GM23338 (cell line): Measurements from ENCODE around the gene ADGRB3.

Source experiments
- CREB1 ChIP-seq: fragments of 250-450 bp; sonication (Bioruptor Pico); IDR thresholded peaks from 2 replicates; pipeline ENCODE4 v1.5.0; 2020; ENCODE audit warnings: low read depth, mild to moderate bottlenecking, moderate library complexity
- CTCF ChIP-seq, 2 experiments: fragments of 200-600 bp in 1 of 2; sonication (generic) in 1 of 2; conservative IDR thresholded peaks; 2 replicates each; pipeline versions ENCODE4 v1.5.1 to v1.6.1; 2016 to 2017; ENCODE audit warnings: antibody characterized with exemption in 2 of 2, low read depth in 2 of 2, mild to moderate bottlenecking in 2 of 2, moderate library complexity in 1 of 2
- EZH2 ChIP-seq: fragments of 200-600 bp; sonication (generic); IDR thresholded peaks from one replicate; pipeline ENCODE4 v1.8.0; 2017; ENCODE audit warnings: antibody characterized with exemption, mild to moderate bottlenecking, low read depth; ENCODE audit not compliant: unreplicated experiment
- EZH2phosphoT487 ChIP-seq: fragments of 200-600 bp; sonication (generic); IDR thresholded peaks from one replicate; pipeline ENCODE4 v1.8.1; 2018; ENCODE audit warnings: antibody characterized with exemption; ENCODE audit not compliant: unreplicated experiment
- JUNB ChIP-seq: IDR thresholded peaks from one replicate; pipeline ENCODE4 v1.6.1; 2016; ENCODE audit warnings: antibody characterized with exemption; ENCODE audit not compliant: unreplicated experiment
- POLR2AphosphoS5 ChIP-seq: IDR thresholded peaks from 2 replicates; pipeline ENCODE4 v1.6.1; 2016; ENCODE audit warnings: antibody characterized with exemption, low read depth
- ZNF114 ChIP-seq: fragments of 250-450 bp; sonication (Bioruptor Pico); IDR thresholded peaks from 2 replicates; pipeline ENCODE4 v1.5.0; 2020; ENCODE audit warnings: mild to moderate bottlenecking, moderate library complexity
- ZNF331 ChIP-seq: fragments of 250-450 bp; sonication (Bioruptor Pico); IDR thresholded peaks from 2 replicates; pipeline ENCODE4 v1.5.0; 2020; ENCODE audit warnings: low read depth, mild to moderate bottlenecking, moderate library complexity
- TF ChIP-seq, protein P1 (sequence below): IDR thresholded peaks from one replicate; pipeline ENCODE4 v1.6.1; 2018; ENCODE audit warnings: antibody characterized with exemption; ENCODE audit not compliant: unreplicated experiment
- TF ChIP-seq, protein P2 (sequence below): IDR thresholded peaks from 2 replicates; pipeline ENCODE4 v1.6.1; 2016; ENCODE audit warnings: antibody characterized with exemption

GRCh38 chr6:68876792-68877493, 241.9 kb downstream of the ADGRB3 start:
- TF ChIP-seq CTCF (conservative IDR thresholded peaks at IDR 0.05; ENCODE audit: low read depth in 2 of 2), result peak in 1 of 2 experiments; percentile 75; a peak in 3 of 4 replicates
- TF ChIP-seq POLR2AphosphoS5, result no peak
- TF ChIP-seq EZH2, result no peak
- TF ChIP-seq, protein P1, sequence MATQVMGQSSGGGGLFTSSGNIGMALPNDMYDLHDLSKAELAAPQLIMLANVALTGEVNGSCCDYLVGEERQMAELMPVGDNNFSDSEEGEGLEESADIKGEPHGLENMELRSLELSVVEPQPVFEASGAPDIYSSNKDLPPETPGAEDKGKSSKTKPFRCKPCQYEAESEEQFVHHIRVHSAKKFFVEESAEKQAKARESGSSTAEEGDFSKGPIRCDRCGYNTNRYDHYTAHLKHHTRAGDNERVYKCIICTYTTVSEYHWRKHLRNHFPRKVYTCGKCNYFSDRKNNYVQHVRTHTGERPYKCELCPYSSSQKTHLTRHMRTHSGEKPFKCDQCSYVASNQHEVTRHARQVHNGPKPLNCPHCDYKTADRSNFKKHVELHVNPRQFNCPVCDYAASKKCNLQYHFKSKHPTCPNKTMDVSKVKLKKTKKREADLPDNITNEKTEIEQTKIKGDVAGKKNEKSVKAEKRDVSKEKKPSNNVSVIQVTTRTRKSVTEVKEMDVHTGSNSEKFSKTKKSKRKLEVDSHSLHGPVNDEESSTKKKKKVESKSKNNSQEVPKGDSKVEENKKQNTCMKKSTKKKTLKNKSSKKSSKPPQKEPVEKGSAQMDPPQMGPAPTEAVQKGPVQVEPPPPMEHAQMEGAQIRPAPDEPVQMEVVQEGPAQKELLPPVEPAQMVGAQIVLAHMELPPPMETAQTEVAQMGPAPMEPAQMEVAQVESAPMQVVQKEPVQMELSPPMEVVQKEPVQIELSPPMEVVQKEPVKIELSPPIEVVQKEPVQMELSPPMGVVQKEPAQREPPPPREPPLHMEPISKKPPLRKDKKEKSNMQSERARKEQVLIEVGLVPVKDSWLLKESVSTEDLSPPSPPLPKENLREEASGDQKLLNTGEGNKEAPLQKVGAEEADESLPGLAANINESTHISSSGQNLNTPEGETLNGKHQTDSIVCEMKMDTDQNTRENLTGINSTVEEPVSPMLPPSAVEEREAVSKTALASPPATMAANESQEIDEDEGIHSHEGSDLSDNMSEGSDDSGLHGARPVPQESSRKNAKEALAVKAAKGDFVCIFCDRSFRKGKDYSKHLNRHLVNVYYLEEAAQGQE, result no peak
- TF ChIP-seq EZH2phosphoT487, result no peak
- TF ChIP-seq JUNB, result no peak
- TF ChIP-seq, protein P2, sequence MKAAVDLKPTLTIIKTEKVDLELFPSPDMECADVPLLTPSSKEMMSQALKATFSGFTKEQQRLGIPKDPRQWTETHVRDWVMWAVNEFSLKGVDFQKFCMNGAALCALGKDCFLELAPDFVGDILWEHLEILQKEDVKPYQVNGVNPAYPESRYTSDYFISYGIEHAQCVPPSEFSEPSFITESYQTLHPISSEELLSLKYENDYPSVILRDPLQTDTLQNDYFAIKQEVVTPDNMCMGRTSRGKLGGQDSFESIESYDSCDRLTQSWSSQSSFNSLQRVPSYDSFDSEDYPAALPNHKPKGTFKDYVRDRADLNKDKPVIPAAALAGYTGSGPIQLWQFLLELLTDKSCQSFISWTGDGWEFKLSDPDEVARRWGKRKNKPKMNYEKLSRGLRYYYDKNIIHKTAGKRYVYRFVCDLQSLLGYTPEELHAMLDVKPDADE, result no peak
- TF ChIP-seq ZNF331 (CRISPR knock-in tag), result no peak
- TF ChIP-seq ZNF114 (CRISPR knock-in tag), result no peak
- no peak for TF ChIP-seq CREB1 (CRISPR knock-in tag)
